ENCODE results near the gene HOXA3. TPM values are rescaled to one million over a fixed set of nuclear protein-coding genes. Genes with fewer than 3 reads are reported as not detected.

The HOXA3 gene
- total RNA-seq, 1 donor from 2014 or later: not detected

DNA sequence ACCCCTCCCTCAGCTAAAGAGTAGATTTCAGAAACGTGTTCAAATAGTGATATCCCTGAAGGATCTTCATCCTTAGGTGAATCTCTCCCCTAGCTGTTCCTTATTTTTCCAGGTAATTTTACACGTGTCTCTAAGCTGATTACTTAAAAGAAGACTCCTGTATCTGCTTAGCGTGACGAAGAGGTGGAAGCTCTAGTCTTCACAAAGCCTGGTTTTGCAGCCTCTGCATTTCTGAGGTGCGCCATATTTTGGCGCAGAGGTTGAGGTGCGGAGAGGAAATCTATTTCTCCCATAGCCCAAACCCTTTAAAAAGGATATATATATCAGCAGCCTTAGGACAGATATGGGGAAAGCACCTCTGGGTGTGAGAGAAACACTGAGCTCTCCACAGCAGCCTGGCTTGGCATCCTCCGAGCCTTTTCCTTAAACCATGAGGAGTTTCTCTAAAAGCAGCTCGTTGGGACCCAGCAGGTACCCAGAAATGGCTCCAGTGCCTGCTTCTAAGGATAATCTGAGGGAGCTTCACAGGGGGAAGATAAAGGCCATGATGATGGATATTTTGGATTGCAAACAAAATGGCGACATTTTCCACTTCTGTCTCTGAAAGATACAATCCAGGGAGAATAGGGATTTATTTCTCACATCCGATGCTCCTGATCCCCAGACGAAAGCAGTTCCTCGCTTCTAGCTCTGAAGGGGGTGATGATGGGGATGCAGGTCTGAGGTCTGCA is 46.9 kb downstream of the HOXA3 start:
- intact Hi-C loops (cut with micrococcal nuclease): no loop called here
- DNase-seq: no peak
- POLR2A ChIA-PET: interaction anchor here (0.6 kb wide), 1 partner anchor 448 kb away, joined by 6 read pairs; no protein-coding TSS in a partner anchor
- ATAC-seq (ENCODE audit: low read depth): no peak
- Mint-ChIP-seq H3K4me3 (no peak overlapping the region), H3K27me3 (peaks cover 47% of the 10 kb centered on the region), H3K4me1 (peaks cover 14% of the 10 kb centered on the region), H3K9me3 (no peaks in the 10 kb centered on the region), H3K27ac (no peak overlapping the region), H3K36me3 (ENCODE audit: low read depth) (no peaks in the 10 kb centered on the region)
- CTCF ChIA-PET: interaction anchor here (0.8 to 1.0 kb wide), 2 partner anchors 56 to 605 kb away, joined by 3 read pairs; no protein-coding TSS in a partner anchor
- TF ChIP-seq, protein P1, sequence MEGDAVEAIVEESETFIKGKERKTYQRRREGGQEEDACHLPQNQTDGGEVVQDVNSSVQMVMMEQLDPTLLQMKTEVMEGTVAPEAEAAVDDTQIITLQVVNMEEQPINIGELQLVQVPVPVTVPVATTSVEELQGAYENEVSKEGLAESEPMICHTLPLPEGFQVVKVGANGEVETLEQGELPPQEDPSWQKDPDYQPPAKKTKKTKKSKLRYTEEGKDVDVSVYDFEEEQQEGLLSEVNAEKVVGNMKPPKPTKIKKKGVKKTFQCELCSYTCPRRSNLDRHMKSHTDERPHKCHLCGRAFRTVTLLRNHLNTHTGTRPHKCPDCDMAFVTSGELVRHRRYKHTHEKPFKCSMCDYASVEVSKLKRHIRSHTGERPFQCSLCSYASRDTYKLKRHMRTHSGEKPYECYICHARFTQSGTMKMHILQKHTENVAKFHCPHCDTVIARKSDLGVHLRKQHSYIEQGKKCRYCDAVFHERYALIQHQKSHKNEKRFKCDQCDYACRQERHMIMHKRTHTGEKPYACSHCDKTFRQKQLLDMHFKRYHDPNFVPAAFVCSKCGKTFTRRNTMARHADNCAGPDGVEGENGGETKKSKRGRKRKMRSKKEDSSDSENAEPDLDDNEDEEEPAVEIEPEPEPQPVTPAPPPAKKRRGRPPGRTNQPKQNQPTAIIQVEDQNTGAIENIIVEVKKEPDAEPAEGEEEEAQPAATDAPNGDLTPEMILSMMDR (IDR thresholded peaks at IDR 0.05): no peak

DNA sequence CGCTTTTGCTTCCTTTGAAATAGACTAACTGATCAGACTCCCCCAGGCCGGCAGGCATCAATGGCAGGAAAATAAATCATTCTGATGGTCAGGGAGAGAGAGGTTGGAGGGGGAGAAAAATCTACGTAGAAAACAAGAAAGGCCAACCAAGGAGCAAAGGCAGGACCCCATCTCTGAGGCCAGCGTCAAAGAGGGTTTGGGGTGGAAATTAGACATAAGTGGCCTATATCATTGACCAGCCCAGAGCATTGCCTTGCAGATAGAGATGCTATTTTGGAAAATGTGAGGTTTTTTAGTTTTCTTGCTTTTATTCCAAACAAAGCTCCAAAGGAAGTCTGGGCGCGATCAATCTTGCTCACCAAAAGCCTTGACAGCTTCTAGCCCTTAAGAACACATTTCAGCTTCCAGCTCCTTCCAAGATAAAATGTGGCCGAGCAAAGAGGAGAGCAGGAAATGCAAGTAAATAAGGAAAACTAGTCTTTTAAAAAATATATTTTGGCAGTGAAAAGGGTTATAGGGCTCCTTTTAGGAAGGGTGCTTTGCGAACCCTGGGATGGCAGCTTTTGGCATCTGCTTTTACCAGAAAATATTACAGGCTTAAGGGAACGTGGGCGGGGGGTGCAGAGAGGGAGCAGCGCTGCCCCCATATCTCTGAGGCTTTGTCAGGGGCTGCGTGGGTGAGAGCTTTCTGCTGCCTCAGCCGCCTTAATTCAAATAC is 47.9 kb downstream of the HOXA3 start:
- H3K27me3 Mint-ChIP-seq: peaks cover 55% of the 10 kb centered on the region
- H3K4me1 Mint-ChIP-seq: peaks cover 14% of the 10 kb centered on the region
- DNase-seq (no peak), ATAC-seq (ENCODE audit: low read depth) (no peak)
- POLR2A ChIA-PET: no interaction called here
- intact Hi-C loops (cut with micrococcal nuclease): no loop called here
- TF ChIP-seq, protein P1 (IDR thresholded peaks at IDR 0.05): no peak
- H3K4me3 Mint-ChIP-seq: no peak overlapping the region
- H3K9me3 Mint-ChIP-seq: no peaks in the 10 kb centered on the region
- CTCF ChIA-PET: interaction anchor here (1.0 kb wide), 1 partner anchor 604 kb away, joined by 3 read pairs; no protein-coding TSS in a partner anchor
- no peak overlapping the region for H3K27ac Mint-ChIP-seq
- H3K36me3 Mint-ChIP-seq (ENCODE audit: low read depth): peaks cover 5% of the 10 kb centered on the region

DNA sequence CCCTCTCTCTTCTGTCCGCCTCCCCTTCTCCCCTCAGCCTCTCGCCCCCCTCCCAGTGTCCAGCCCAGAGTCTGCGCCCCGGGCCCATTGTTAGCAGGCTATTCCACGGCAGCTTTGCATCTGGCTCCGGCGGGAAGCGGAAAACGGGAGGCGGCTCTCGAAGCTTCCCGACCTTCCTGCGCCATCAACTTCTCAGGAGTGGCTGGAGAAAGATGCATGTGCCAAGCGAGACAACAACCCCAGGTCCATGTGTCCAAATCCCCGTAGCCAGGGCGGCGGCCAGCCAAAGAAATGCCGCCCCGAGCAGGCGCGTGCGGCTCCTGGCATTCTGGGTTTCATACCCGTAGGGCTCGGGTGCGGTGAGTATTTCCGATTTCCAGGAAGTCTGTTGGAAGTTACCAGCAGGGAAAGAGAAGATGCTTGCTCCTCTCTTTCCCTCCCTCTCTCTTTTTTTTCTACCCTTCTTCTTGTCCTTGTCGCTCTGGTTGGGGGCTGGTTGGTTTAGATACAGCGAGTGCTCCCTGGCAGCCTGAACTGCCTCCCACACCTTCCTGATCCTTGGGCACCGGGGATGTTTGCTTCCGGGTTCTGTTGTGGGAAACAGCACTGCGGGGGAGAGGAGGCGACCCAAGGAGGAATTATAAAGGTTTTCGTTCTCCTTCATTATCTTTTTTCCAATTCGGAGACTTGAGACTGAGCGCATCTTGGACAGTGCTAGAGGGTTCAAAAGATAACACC is 48.7 kb downstream of the HOXA3 start:
- ChIA-PET CTCF (no interaction called here), POLR2A (no interaction called here)
- Mint-ChIP-seq H3K4me1 (peaks cover 20% of the 10 kb centered on the region), H3K4me3 (no peak overlapping the region), H3K27me3 (peaks cover 61% of the 10 kb centered on the region), H3K9me3 (no peaks in the 10 kb centered on the region), H3K27ac (no peak overlapping the region), H3K36me3 (ENCODE audit: low read depth) (peaks cover 10% of the 10 kb centered on the region)
- TF ChIP-seq, protein P1 (IDR thresholded peaks at IDR 0.05): no peak
- intact Hi-C loops (cut with micrococcal nuclease): no loop called here
- ATAC-seq (ENCODE audit: low read depth) (no peak), DNase-seq (no peak)

DNA sequence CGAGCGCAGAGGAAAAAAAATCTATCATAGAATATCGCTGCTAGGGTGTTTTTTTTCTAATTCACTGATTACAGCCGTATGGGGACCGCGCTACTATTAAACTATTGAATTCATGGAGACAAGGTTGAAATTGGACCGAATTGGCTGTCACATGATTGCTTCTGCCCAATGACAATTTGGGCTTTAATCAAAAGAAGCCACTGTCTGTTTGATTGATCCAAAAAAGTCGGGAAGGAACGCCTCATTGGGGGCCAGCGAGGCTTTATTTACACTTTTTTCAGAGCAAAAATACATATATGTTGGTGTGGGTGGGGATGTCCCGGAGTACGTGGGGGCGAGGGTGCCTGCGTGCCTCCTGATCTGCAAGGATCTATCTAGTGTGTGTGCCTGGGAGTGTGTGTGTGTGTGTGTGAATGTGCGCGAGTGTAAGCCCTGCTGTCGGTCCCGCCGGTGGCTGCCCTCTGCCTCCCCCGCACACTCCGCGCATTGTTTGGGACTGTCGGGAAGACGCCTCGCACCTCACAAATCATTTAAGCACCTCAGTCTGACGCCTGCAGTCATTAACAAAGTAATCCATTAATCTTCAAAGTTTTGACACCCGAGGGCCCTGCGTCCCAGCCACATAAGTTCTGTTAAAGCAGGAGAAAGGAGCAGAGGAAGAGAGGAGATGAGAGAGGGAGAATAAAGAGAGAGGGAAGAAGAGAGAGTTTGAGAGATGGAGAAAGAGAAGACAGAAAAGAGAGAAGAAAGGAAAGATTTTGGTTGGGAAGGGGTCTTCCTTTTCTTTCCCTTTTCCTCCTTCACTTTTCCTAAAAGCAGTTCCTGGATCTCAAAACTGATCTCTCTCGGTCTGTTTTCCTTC is 49.6 kb downstream of the HOXA3 start, which contains the start of gene HOXA2:
TSS of gene HOXA2 (minus strand) at position 103 of the 862 bp plus-strand sequence. CDS start 183 bp downstream, outside the sequence.
- intact Hi-C loops (cut with micrococcal nuclease): no loop called here
- Mint-ChIP-seq H3K27me3 (peaks cover 64% of the 10 kb centered on the region), H3K9me3 (no peaks in the 10 kb centered on the region), H3K4me1 (peaks cover 24% of the 10 kb centered on the region), H3K4me3 (peak within 1 kb of the TSS; percentile 36), H3K36me3 (ENCODE audit: low read depth) (peaks cover 10% of the 10 kb centered on the region), H3K27ac (no peak within 1 kb of the TSS)
- POLR2A ChIA-PET: no interaction called here
- CTCF ChIA-PET: no interaction called here
- DNase-seq: no peak
- TF ChIP-seq, protein P1 (IDR thresholded peaks at IDR 0.05): no peak
- no peak for ATAC-seq (ENCODE audit: low read depth)
